NCI-H82 treated with DMSO at 0.1 percent for 48 hours (cell line): Measurements from ENCODE around the gene SAMSN1.

Experiments
- DNase-seq: peaks from one replicate; lab custom pipeline; 2025; ENCODE audit not compliant: unreplicated experiment; lab: John Stamatoyannopoulos, UW

SAMSN1 gene

GRCh38 chr21:14487490-14488432, 58.4 kb downstream of the SAMSN1 start:
- DNase-seq: no peak

- DNase-seq: no peak
These were observed 59.2 kb downstream of the SAMSN1 start for GRCh38 chr21:14486869-14487268.

- DNase-seq: no peak
These were observed 61.7 kb downstream of the SAMSN1 start for GRCh38 chr21:14484188-14485009.

- no peak for DNase-seq
These were observed 62.8 kb downstream of the SAMSN1 start for GRCh38 chr21:14483296-14483695.

- DNase-seq: no peak
These were observed 64.0 kb downstream of the SAMSN1 start for GRCh38 chr21:14482165-14482564.

- DNase-seq: no peak
These were observed 65.6 kb downstream of the SAMSN1 start for GRCh38 chr21:14480411-14481031.

- DNase-seq: no peak
These were observed 66.8 kb downstream of the SAMSN1 start for GRCh38 chr21:14479241-14479786.

- no peak for DNase-seq
These were observed 68.3 kb downstream of the SAMSN1 start for GRCh38 chr21:14477841-14478240.

GRCh38 chr21:14477133-14477532, 69.0 kb downstream of the SAMSN1 start:
- DNase-seq: no peak

GRCh38 chr21:14474995-14475394, 71.1 kb downstream of the SAMSN1 start:
- no peak for DNase-seq

- DNase-seq: no peak
These were observed 76.5 kb downstream of the SAMSN1 start for GRCh38 chr21:14469641-14470040.

GRCh38 chr21:14466715-14467114, 79.4 kb downstream of the SAMSN1 start:
- no peak for DNase-seq

- DNase-seq: no peak
These were observed 88.4 kb downstream of the SAMSN1 start for GRCh38 chr21:14457762-14458161.

GRCh38 chr21:14456911-14457310, 89.2 kb downstream of the SAMSN1 start:
- DNase-seq: no peak

- DNase-seq: no peak
These were observed 91.8 kb downstream of the SAMSN1 start for GRCh38 chr21:14454016-14455009.

GRCh38 chr21:14453339-14454015, 92.6 kb downstream of the SAMSN1 start:
- DNase-seq: no peak

- no peak for DNase-seq
These were observed 93.3 kb downstream of the SAMSN1 start for GRCh38 chr21:14452727-14453241.

- no peak for DNase-seq
These were observed 93.9 kb downstream of the SAMSN1 start for GRCh38 chr21:14452031-14452726.

- no peak for DNase-seq
These were observed 94.6 kb downstream of the SAMSN1 start for GRCh38 chr21:14451546-14451945.
